PC-3 (cell line): Measurements from ENCODE around the gene LDLRAP1. TPM values are rescaled to one million over a fixed set of nuclear protein-coding genes. Genes with fewer than 3 reads are reported as not detected.

Experiments used
- ATAC-seq: fragments of 200-7000 bp; cut with Tn5 transposase; 2 replicates; pipeline ENCODE4 v1.9.1; 2020; ENCODE audit warnings: mild to moderate bottlenecking, moderate library complexity
- BruUV-seq: library from RNA; stranded (reverse); fragments of 400-500 nt; replicated peaks from 2 replicates; lab custom pipeline; 2021; lab: Mats Ljungman, UMichigan
- CTCF ChIA-PET: fragments of 300-600 bp; sonication (Branson Sonifier 250); formaldehyde crosslinking; loops from one replicate; lab custom pipeline; 2022; ENCODE audit warnings: antibody characterized with exemption; lab: Charles Lee
- POLR2A ChIA-PET: fragments of 300-600 bp; sonication (Branson Sonifier 250); formaldehyde crosslinking; loops from one replicate; lab custom pipeline; 2022; ENCODE audit warnings: antibody characterized with exemption; ENCODE audit not compliant: unreplicated experiment; lab: Charles Lee
- DNase-seq: peaks from one replicate; pipeline ENCODE4 v3.0.0-alpha.2; 2015
- H2AFZ ChIP-seq: fragments of 300-600 bp; sonication (generic); 2 replicates; pipeline ENCODE4 v1.6.0; 2016; ENCODE audit warnings: antibody characterized with exemption, low read length
- H3F3A ChIP-seq: fragments of 300-600 bp; sonication (generic); one replicate; pipeline ENCODE4 v1.6.0; 2017; ENCODE audit warnings: antibody characterized with exemption, low read length, control low read depth, mild to moderate bottlenecking; ENCODE audit not compliant: unreplicated experiment
- H3K27ac ChIP-seq: fragments of 300-600 bp; sonication (generic); 2 replicates; pipeline ENCODE4 v1.5.1; 2016; ENCODE audit warnings: mild to moderate bottlenecking, low read length
- H3K27me3 ChIP-seq: fragments of 300-600 bp; sonication (generic); 2 replicates; pipeline ENCODE4 v1.6.1; 2016; ENCODE audit warnings: low read length, mixed read lengths
- H3K36me3 ChIP-seq: fragments of 300-600 bp; sonication (generic); 2 replicates; pipeline ENCODE4 v1.6.1; 2016; ENCODE audit warnings: low read depth, mixed run types, low read length, mixed read lengths
- H3K4me1 ChIP-seq: fragments of 300-600 bp; sonication (generic); 2 replicates; pipeline ENCODE4 v1.5.1; 2016; ENCODE audit warnings: low read length; ENCODE audit not compliant: insufficient read depth
- H3K4me2 ChIP-seq: fragments of 300-600 bp; sonication (generic); 2 replicates; pipeline ENCODE4 v1.6.0; 2016; ENCODE audit warnings: low read length
- H3K4me3 ChIP-seq: fragments of 300-600 bp; sonication (generic); 2 replicates; pipeline ENCODE4 v1.5.1; 2016; ENCODE audit warnings: mild to moderate bottlenecking, low read length, mixed read lengths
- H3K79me2 ChIP-seq: fragments of 300-600 bp; sonication (generic); 2 replicates; pipeline ENCODE4 v1.6.1; 2017; ENCODE audit warnings: low read length, mixed read lengths
- H3K9ac ChIP-seq: fragments of 300-600 bp; sonication (generic); 2 replicates; pipeline ENCODE4 v1.6.0; 2016; ENCODE audit warnings: mild to moderate bottlenecking, low read length
- H3K9me2 ChIP-seq: fragments of 300-600 bp; sonication (generic); replicated peaks from 2 replicates; pipeline ENCODE4 v1.6.1; 2016; ENCODE audit warnings: mixed run types, low read length, mixed read lengths
- H3K9me3 ChIP-seq: fragments of 300-600 bp; sonication (generic); 2 replicates; pipeline ENCODE4 v1.6.1; 2016; ENCODE audit warnings: low read length, mixed read lengths
- H4K20me1 ChIP-seq: fragments of 300-600 bp; sonication (generic); 2 replicates; pipeline ENCODE4 v1.6.1; 2016; ENCODE audit warnings: low read length, mixed read lengths
- CTCF ChIP-seq: fragments of 300-600 bp; sonication (generic); conservative IDR thresholded peaks from 2 replicates; pipeline ENCODE4 v1.5.1; 2017; ENCODE audit warnings: antibody characterized with exemption, low read depth, mild to moderate bottlenecking, low read length
- EZH2 ChIP-seq: fragments of 300-600 bp; sonication (generic); IDR thresholded peaks from one replicate; pipeline ENCODE4 v1.6.1; 2017; ENCODE audit warnings: antibody characterized with exemption, mild to moderate bottlenecking, low read length; ENCODE audit not compliant: unreplicated experiment
- EZH2phosphoT487 ChIP-seq: fragments of 300-600 bp; sonication (generic); IDR thresholded peaks from 2 replicates; pipeline ENCODE4 v1.6.1; 2018; ENCODE audit warnings: mild to moderate bottlenecking, antibody characterized with exemption, low read length, borderline replicate concordance
- intact Hi-C: fragments of 100-400 bp; cut with micrococcal nuclease; formaldehyde crosslinking; loops from 2 replicates; pipeline ENCODE4 v1.9.0; 2023
- total RNA-seq: library from RNA; depleted of rRNA; stranded (reverse); fragments of >200 nt; gene quantifications from 2 replicates; pipeline ENCODE4 v1.2.3, GENCODE V29; 2014

The LDLRAP1 gene
- total RNA-seq, 1 experiment from 2014 or later: 26.5 TPM

- no TSS peak for BruUV-seq
- no peaks in the 10 kb centered on the region for H3K9me3 ChIP-seq
- H4K20me1 ChIP-seq: no peaks in the 10 kb centered on the region
- H3F3A ChIP-seq: no peaks in the 10 kb centered on the region
- H3K27me3 ChIP-seq: no peaks in the 10 kb centered on the region
- no peak overlapping the region for H2AFZ ChIP-seq
- ChIA-PET CTCF (no interaction called here), POLR2A (no interaction called here)
- no peak for ATAC-seq
- intact Hi-C loops: no loop called here
- no peak overlapping the region for H3K4me3 ChIP-seq
- H3K9me2 ChIP-seq: no peaks in the 10 kb centered on the region
- H3K9ac ChIP-seq: no peak overlapping the region
- peaks cover 5% of the 10 kb centered on the region for H3K4me1 ChIP-seq
- no peak for DNase-seq
- H3K79me2 ChIP-seq: no peaks in the 10 kb centered on the region
- no peak overlapping the region for H3K4me2 ChIP-seq
- TF ChIP-seq CTCF (no peak), EZH2 (no peak), EZH2phosphoT487 (no peak)
- H3K27ac ChIP-seq: no peak overlapping the region
- peaks cover 3% of the 10 kb centered on the region; the same call in 1 of the 2 replicates for H3K36me3 ChIP-seq
These were observed 18.9 kb downstream of the LDLRAP1 start for GRCh38 chr1:25562101-25562927.

GRCh38 chr1:25562928-25563283 lies 19.5 kb downstream of the LDLRAP1 start:
- H3K36me3 ChIP-seq: peaks cover 3% of the 10 kb centered on the region; the same call in 1 of the 2 replicates
- intact Hi-C loops: no loop called here
- H3K4me2 ChIP-seq: no peak overlapping the region

More at GRCh38 chr1:25562928-25563283, 19.5 kb downstream of the LDLRAP1 start:
- no peaks in the 10 kb centered on the region for H3K9me3 ChIP-seq
- DNase-seq (no peak), ATAC-seq (no peak)
- H3K79me2 ChIP-seq: no peaks in the 10 kb centered on the region
- no TSS peak for BruUV-seq
- TF ChIP-seq CTCF: no peak
- no peak for TF ChIP-seq EZH2phosphoT487
- no peak for TF ChIP-seq EZH2
- H3K4me3 ChIP-seq: no peak overlapping the region
- CTCF ChIA-PET: no interaction called here
- H3K9me2 ChIP-seq: no peaks in the 10 kb centered on the region
- H3K27me3 ChIP-seq: no peaks in the 10 kb centered on the region
- no peak overlapping the region for H3K9ac ChIP-seq
- H3K27ac ChIP-seq: no peak overlapping the region
- no peaks in the 10 kb centered on the region for H3F3A ChIP-seq
- H3K4me1 ChIP-seq: peaks cover 11% of the 10 kb centered on the region
- no peak overlapping the region for H2AFZ ChIP-seq
- POLR2A ChIA-PET: no interaction called here
- H4K20me1 ChIP-seq: no peaks in the 10 kb centered on the region
